SIG-M5 treated with dmso at 0.1 percent for 504 hours (cell line): ENCODE measurements around the gene CROCC2.

ENCODE experiments used
- DNase-seq: peaks from one replicate; lab custom pipeline; 2025; ENCODE audit not compliant: unreplicated experiment; lab: John Stamatoyannopoulos, UW

The CROCC2 gene

DNA sequence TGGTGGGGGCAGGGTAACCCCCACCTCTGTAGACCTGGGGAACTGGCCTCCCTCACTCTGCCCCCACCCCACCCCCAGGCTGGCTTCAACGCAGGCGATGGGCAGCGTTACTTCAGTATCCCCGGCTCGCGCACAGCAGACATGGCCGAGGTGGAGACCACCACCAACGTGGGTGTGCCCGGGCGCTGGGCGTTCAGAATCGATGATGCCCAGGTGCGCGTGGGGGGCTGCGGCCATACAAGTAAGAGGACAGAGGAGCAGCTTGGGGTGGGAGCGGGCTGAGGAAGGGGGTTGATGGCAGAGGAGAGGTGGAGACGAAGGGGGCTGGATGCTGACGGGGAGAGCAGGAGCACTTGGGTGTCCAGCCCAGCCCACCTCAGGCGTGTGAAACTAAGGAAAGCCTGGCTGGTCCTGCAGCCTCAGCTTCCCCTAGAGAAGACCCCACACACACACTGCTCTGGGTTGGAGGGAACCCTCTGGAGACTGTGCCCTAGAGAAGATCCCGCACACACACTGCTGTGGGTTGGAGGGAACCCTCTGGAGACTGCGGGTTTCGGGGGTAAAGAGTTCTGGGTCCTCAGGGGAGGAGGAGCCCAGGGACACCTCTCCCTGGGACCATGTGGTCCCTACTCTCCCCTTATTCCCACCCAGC is 128.5 kb downstream of the CROCC2 start:
- no peak for DNase-seq

DNA sequence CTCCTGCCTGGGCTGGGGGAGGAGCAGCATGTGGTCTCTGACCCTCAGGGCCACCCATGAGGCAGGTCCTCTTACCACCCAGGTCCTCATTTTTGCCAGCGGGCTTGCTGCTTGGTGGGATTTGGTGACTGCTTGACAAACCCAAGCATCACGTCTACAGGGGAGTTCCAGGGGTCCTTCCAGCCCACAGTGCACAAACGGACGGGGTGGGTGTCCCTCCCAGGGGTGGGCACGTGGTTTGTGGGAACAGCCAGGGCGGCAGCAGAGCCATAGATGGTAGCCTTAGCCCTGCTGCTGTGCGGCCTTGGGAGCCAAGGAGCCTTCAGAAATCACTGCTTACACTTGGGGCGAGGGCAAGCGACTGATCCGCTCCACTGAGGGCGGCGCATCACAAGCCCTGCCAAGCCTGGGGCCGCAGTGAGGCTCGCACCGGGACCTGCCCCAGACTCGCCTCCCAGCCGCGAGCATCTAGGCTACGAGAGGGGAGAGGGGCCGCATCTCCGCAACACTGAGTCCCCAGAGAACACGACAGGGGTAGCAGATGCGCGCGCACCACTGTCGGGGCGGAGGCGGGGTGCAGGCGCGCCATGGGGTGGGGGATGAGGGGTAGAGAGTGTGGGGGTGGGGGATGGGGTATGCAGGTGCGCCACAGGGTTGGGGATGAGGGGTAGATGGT is 129.1 kb downstream of the CROCC2 start:
- DNase-seq: no peak

GRCh38 chr2:241035818-241036396 is 129.8 kb downstream of the CROCC2 start:
- no peak for DNase-seq

DNA sequence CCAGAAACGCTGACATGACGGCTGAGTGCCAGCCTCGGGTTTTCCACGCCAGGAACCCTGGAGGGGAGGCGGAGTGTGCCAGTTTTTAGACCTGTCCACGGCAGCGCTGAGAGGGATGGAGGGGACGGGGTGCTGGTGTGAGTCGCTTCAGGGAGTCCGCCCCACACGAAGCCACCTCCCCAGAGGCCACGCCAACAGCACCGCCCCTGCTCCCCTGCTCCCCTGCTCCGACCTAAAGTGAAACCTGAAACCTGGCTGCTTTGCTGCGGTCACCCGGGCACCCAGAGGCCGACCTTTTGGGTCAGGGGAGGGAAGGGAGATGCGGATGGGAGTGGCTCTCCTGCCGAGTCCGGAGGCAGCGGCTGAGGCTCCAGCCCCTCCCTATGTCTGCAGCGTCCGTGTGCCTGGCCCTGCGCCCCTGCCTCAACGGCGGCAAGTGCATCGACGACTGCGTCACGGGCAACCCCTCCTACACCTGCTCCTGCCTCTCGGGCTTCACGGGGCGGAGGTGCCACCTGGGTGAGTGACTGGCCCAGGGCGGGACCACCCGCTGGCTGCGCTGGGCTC is 130.3 kb downstream of the CROCC2 start:
- no peak for DNase-seq

- DNase-seq: no peak
Observed at GRCh38 chr2:241036964-241037421, 130.9 kb downstream of the CROCC2 start.

- DNase-seq: no peak
Observed at GRCh38 chr2:241037498-241037897, 131.4 kb downstream of the CROCC2 start.

GRCh38 chr2:241038374-241039180 is 132.4 kb downstream of the CROCC2 start:
- no peak for DNase-seq

DNA sequence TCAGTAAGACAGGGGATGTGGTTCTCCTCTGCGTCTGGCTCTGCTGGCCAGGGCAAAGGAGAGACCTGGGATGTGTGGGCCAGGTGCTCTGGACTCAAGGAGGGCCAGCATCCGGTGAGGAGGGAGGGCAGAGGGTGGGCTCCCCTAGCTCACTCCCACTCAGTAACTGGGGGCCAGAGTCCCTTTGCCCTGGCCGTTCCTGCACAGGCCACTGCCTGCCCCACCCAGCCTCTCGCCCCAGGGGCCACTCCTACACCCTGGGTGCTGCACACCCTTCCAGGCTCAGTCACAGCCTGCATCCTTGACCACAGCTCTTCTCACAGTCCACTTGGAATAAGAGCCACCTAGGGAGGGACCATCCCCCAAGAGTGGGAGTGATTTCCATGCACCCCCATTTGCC is 133.3 kb downstream of the CROCC2 start:
- no peak for DNase-seq

DNA sequence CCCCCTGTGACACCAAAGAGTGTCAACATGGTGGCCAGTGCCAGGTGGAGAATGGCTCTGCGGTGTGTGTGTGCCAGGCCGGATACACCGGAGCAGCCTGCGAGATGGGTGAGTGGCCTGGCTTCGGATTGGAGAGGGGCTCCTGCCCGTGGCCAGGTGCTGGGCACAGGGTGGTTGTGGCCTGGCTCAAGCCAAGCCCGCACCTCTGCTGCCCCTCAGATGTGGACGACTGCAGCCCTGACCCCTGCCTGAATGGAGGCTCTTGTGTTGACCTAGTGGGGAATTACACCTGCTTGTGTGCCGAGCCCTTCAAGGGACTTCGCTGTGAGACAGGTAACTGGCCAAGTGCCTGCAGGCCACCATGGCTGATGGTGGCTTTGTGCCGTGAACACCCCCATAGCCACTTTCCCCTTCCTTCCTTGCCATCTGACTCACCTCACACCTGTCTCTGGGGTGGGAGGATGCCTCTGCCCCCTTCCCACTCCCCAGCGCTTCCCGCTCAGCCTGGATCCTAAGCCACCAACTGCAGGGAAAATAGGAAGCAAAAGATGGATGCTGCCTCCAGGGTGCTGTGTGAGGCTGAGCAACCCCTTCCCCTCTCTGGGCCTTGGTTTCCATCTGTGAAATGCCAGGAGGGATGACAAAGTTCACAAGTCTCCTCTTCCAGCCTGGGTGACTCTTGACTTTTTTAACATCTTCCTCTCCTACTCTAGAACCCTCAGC is 134.1 kb downstream of the CROCC2 start:
- no peak for DNase-seq

GRCh38 chr2:241041589-241042158 is 135.5 kb downstream of the CROCC2 start:
- peak; percentile 52 for DNase-seq
